Large intestine (tissue), 3 donors: ENCODE measurements around the gene PSENEN. TPM values are rescaled to one million over a fixed set of nuclear protein-coding genes. Genes with fewer than 3 reads are reported as not detected.

ENCODE experiments used
- DNase-seq, 2 donors: peaks; one replicate each; pipeline versions ENCODE4 v3.0.0 to v3.0.0-alpha.2; 2013
- H3K27ac ChIP-seq: one replicate; pipeline ENCODE4 v1.5.1; 2013; ENCODE audit warnings: low read length
- H3K27me3 ChIP-seq: 2 replicates; pipeline ENCODE4 v1.6.1; 2013; ENCODE audit warnings: low read length; ENCODE audit not compliant: control insufficient read depth, insufficient read depth
- H3K36me3 ChIP-seq: 2 replicates; pipeline ENCODE4 v1.6.1; 2013; ENCODE audit warnings: low read length; ENCODE audit not compliant: control insufficient read depth, insufficient read depth
- H3K4me1 ChIP-seq: one replicate; pipeline ENCODE4 v1.6.1; 2013; ENCODE audit warnings: low read length; ENCODE audit not compliant: control insufficient read depth, insufficient read depth
- H3K4me3 ChIP-seq: one replicate; pipeline ENCODE4 v1.5.1; 2013; ENCODE audit warnings: low read length
- H3K9me3 ChIP-seq: one replicate; pipeline ENCODE4 v1.6.1; 2013; ENCODE audit warnings: mild to moderate bottlenecking, low read depth, low read length, moderate library complexity; ENCODE audit not compliant: control insufficient read depth
- WGBS: methylation state at CpG from one replicate; pipeline ENCODE4 v1.1.5; 2013; ENCODE audit warnings: low lambda C conversion rate; ENCODE audit not compliant: insufficient coverage; 5-methylcytosine and 5-hydroxymethylcytosine counted together
- polyA plus RNA-seq: library from polyadenylated mRNA; unstranded; fragments of 120-200 nt; gene quantifications from one replicate; pipeline ENCODE4 v1.2.1, GENCODE V29; 2013

The PSENEN gene
- polyA plus RNA-seq, 1 donor = 63.3 TPM

- WGBS = no CpG with 5 or more reads among the region's 12 CpGs
- no peak for DNase-seq
- peak overlapping the region; percentile 72 for H3K4me3 ChIP-seq
- H3K27ac ChIP-seq = peak overlapping the region; percentile 75
- H3K9me3 ChIP-seq = no peaks in the 10 kb centered on the region
- no peaks in the 10 kb centered on the region for H3K27me3 ChIP-seq
- peaks cover 17% of the 10 kb centered on the region for H3K4me1 ChIP-seq
- peaks cover 32% of the 10 kb centered on the region for H3K36me3 ChIP-seq
Observed at GRCh38 chr19:35741203-35741515, 4.3 kb upstream of the PSENEN start.

DNA sequence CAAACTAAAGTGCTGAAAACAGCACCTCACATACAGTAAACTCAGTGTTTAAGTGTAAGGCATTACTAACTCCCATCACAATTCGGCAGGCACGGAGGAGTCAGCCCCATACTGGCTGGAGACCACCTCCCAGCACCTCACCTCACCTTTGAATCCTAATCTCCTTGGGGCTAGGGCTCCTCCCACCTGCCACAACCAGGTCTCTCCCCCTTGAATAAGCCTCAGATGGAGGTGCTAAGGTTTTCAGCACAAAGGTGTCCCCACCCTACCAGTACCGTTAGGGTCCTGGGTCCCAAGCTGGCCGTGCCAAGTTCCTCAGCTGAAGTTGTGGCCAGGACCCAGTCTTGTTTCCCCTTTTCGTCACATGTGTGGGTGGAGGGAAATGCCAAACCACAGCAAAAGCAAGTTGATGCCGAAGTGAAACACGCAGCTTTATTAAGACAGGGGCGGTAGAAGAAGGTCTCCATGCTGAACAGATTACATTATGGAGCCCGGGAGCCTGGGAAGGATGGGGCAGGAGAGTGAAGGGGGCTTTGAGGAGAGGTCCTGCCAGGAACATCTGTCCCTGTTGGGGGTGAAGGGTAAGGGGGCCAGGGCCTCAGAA, 3.2 kb upstream of the PSENEN start, which contains the start of gene IGFLR1:
Gene IGFLR1, minus strand, starts transcription at position 332 of the 604 bp plus-strand sequence. CDS start 1,272 bp downstream, outside the sequence.
- Histone ChIP-seq H3K36me3 (peaks cover 22% of the 10 kb centered on the region), H3K27me3 (no peaks in the 10 kb centered on the region), H3K9me3 (no peaks in the 10 kb centered on the region), H3K4me3 (no peak within 1 kb of the TSS), H3K27ac (no peak within 1 kb of the TSS), H3K4me1 (peaks cover 21% of the 10 kb centered on the region)
- no peak for DNase-seq
- WGBS = 100% methylated on average over 1 of the region's 9 CpGs

GRCh38 chr19:35743640-35744429, 1.6 kb upstream of the PSENEN start:
- no peak overlapping the region for H3K27ac ChIP-seq
- DNase-seq = no peak
- peaks cover 26% of the 10 kb centered on the region for H3K4me1 ChIP-seq

DNA sequence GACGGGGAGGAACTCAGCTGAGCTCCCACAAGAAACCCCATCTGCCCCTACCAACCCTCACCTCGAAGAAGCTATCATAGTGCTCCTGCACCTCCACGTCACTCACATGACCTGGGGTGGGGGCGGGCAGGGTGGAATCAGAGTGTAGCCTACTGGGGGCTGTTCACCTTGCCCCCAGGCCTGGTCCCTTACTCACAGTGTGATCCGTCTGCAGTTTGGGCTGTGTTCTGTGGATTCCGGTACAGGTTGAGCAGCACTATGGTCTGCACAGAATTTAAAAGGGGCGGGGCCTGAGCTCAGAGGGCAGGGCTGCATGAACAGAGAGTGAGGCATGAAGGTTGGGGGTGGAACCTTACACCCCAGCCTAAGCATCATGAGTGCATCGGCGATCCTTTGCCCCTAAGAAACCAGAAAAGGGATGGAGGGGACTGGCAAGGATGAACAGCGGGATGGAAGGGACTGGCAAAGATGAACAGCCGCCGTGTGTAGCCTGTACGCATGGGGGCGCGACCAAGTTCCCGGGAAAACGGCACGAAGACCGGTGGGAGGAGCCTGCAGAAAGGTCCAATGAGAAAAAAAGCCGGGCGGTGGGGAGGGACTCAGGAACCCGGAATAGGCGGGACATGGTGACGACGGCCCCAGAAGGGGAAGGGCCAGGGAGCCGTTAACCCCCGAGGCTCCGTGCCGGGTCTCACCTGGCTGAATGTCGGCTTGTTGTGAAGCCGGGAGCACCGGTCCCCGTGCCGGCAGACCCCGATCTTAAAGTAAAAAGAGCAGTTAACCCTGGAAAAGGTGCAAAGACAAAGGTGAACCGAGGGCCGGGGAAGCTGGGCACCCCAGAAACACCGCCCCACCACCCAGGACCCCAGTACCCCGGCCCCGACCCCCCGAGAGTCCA, 772 bp upstream of the PSENEN start:
- Histone ChIP-seq H3K27me3 (no peaks in the 10 kb centered on the region), H3K27ac (peak overlapping the region; percentile 96), H3K9me3 (no peaks in the 10 kb centered on the region), H3K36me3 (peaks cover 3% of the 10 kb centered on the region), H3K4me3 (peak overlapping the region; percentile 90), H3K4me1 (peaks cover 31% of the 10 kb centered on the region)
- peak; percentile 94 to 95 for DNase-seq
- WGBS = 0% methylated on average over 8 of the region's 41 CpGs

More at GRCh38 chr19:35743640-35744429, 1.6 kb upstream of the PSENEN start:
- 60% methylated on average over 1 of the region's 19 CpGs for WGBS
- H3K4me3 ChIP-seq = no peak overlapping the region
- H3K9me3 ChIP-seq = no peaks in the 10 kb centered on the region
- H3K27me3 ChIP-seq = no peaks in the 10 kb centered on the region
- H3K36me3 ChIP-seq = peaks cover 7% of the 10 kb centered on the region

GRCh38 chr19:35746087-35746462, 624 bp downstream of the PSENEN start:
- no peak for DNase-seq

GRCh38 chr19:35746531-35746930, 1.1 kb downstream of the PSENEN start:
- peak overlapping the region; percentile 90 for H3K4me3 ChIP-seq
- no peak overlapping the region for H3K27ac ChIP-seq
- H3K27me3 ChIP-seq = no peaks in the 10 kb centered on the region
- no peak for DNase-seq
- peaks cover 20% of the 10 kb centered on the region for H3K4me1 ChIP-seq
- H3K9me3 ChIP-seq = no peaks in the 10 kb centered on the region
- H3K36me3 ChIP-seq = peaks cover 3% of the 10 kb centered on the region
- WGBS = no CpG with 5 or more reads among the region's 5 CpGs

More at GRCh38 chr19:35746087-35746462, 624 bp downstream of the PSENEN start:
- H3K4me1 ChIP-seq = peaks cover 21% of the 10 kb centered on the region
- H3K4me3 ChIP-seq = peak overlapping the region; percentile 90
- H3K9me3 ChIP-seq = no peaks in the 10 kb centered on the region
- peaks cover 3% of the 10 kb centered on the region for H3K36me3 ChIP-seq
- H3K27ac ChIP-seq = peak overlapping the region; percentile 74
- H3K27me3 ChIP-seq = no peaks in the 10 kb centered on the region
- no CpG with 5 or more reads among the region's 4 CpGs for WGBS

DNA sequence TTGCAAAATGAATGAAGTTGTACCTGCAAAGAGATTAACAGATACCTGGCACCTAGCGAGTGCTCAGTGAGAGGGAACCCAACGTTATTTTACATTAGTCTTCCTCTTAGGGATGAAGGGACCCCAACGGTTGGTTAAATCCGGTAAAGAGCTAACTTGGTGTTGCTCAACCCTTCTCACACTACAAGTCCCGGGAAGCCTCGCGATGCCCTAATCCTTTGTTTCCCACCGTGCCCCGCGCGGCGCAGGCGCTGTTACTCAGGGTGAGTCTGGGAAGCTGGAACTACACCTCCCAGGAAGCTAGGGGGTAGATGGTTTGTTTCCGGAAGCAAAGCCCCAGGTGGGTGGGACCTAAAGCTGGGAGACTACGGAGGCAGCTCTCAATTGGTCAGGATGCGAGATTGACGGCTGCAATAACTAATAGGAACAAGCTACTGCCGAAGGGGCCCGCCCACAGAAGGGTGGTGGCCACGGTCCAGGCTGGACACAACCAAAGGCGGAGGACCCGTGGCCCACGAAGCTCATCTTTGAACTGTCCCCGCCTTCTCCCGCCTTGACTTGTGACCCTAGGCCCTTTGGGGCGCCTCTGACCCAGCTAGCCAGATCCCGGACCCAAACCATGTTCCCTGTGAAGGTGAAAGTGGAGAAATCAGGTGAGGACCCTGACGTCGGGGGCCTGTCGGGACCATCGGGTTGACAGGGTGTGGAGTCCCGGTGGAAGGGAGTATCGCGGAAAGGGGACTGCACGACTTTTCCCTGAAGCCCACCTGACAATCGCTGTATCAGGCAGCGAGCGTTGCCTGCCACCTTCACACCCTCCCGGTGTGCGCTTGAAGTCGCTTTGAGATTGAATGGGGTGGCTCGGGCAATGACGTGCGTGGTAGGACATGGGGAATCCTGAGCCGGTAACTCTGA, 2.9 kb downstream of the PSENEN start, which contains the start of gene LIN37:
Gene LIN37, plus strand, starts transcription at position 471 of the 915 bp plus-strand sequence. Its CDS starts 149 bp downstream, at position 620.
- peaks cover 20% of the 10 kb centered on the region for H3K4me1 ChIP-seq
- WGBS = no CpG with 5 or more reads among the region's 45 CpGs

DNA sequence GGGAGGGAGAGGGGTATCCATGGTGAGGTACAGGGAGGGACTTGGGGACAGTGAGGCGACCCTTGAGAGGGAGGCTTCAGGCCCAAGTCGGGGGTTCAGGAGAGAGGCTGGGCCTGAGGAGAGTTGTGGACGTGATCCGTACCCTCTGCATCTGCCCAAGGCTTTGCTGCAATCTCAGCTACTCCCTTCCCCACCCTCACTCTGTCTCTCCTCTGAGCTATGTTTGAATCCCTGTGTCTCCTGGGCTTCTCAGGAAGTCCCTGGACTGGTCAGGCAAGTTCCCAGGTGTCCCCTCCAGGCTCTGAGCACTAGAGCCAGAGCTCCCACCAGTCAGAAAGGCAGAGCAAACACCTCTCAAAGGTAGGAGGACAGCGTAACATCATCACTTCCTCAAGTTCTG, 4.7 kb downstream of the PSENEN start:
- Histone ChIP-seq H3K27me3 (peaks cover 2% of the 10 kb centered on the region), H3K4me3 (no peak overlapping the region), H3K4me1 (peaks cover 16% of the 10 kb centered on the region), H3K9me3 (no peaks in the 10 kb centered on the region), H3K27ac (no peak overlapping the region), H3K36me3 (peaks cover 19% of the 10 kb centered on the region)
- WGBS = no CpG with 5 or more reads among the region's 5 CpGs
- no peak for DNase-seq

More for the DNA sequence above, 2.9 kb downstream of the PSENEN start, which contains the start of gene LIN37:
- Histone ChIP-seq H3K4me3 (peak within 1 kb of the TSS; percentile 91), H3K36me3 (peaks cover 15% of the 10 kb centered on the region), H3K27me3 (no peaks in the 10 kb centered on the region), H3K9me3 (no peaks in the 10 kb centered on the region), H3K27ac (no peak within 1 kb of the TSS)
- DNase-seq = peak; percentile 99

DNA sequence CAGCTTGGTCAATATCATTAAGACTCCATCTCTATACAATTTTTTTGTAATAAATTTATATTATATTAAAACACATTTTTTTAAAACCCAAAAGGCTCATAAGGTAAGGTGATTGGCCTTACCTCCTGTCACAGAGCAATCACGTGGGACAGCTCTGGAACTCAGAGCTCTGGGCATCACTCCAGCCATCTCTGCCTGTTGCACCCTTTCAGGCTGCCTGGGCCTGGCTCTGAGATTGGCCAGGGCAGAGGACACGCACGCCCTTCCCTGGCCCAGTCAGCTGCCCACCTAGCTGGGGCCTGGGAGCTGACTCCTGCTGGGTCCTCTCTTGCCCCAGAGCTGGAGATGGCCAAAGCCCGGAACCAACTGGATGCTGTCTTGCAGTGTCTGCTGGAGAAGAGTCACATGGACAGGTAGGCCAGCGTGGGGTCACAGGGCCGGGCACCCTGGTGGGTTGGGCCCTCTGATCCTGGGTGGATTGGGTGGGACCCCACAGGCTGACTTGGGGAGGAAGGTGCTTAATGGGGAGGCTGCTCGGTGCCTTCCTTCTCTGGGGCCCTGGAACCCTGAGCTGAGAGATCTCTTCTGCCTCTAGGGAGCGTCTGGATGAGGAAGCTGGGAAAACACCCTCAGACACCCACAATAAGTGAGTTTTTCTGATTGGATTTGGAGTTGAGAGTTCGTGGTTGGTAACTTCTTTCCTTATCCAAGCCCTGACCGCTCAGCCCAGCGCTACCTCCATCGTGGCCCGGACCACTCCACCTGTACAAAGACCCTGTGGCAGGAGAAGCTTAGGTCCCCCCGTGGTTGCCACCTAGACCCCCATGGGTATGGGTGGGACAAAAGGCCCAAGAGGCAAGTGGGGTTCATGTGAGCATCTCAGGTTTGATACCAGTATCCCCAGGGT, 6.6 kb downstream of the PSENEN start:
- peaks cover 21% of the 10 kb centered on the region for H3K27me3 ChIP-seq
- peaks cover 19% of the 10 kb centered on the region for H3K36me3 ChIP-seq
- no peak overlapping the region for H3K27ac ChIP-seq
- peaks cover 27% of the 10 kb centered on the region for H3K4me1 ChIP-seq
- H3K9me3 ChIP-seq = no peaks in the 10 kb centered on the region
- no CpG with 5 or more reads among the region's 14 CpGs for WGBS
- no peak for DNase-seq
- H3K4me3 ChIP-seq = no peak overlapping the region
